GM19463 (cell line): ENCODE measurements around the gene ROR2.
A peak's percentile ranks its signal among the peaks of the same experiment; 100 is the strongest.

Experiments used
- ATAC-seq: cut with Tn5 transposase; IDR thresholded peaks from one replicate; pipeline ENCODE4 v1.9.1; 2021; ENCODE audit warnings: mild to moderate bottlenecking, moderate library complexity; ENCODE audit not compliant: unreplicated experiment

ROR2 gene

DNA sequence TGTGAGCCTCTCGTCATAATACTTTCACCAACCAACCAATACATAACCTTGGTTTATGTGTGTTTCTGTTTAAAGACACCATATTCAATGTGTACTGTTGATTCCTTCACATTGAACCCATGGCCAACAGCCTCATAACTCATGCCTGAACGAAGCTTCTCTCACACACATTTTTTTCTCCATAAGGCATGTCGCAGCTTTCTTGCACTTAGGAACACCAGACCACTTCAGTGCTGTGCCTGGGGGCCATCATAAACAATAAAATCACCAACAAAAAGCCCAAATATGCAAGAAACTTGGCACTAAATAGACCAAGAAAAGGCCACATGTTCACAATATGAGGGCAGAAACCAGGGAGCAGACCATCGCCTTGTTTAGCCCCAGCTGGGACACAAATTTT lies 192.2 kb downstream of the ROR2 start:
- ATAC-seq, result no peak

DNA sequence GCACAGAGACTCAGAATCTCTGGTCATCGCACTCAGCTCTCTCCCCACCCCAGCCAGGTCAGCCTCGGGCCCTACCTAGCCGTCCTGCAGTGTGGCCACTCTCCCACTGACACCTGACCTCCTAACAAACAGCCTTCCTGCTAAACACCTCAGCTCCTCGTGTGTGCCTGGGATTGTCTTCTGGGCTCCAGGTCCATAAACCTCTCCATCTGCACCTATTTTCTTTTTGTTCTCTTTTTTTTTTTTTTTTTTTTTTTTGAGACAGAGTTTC lies 193.6 kb downstream of the ROR2 start:
- no peak for ATAC-seq

DNA sequence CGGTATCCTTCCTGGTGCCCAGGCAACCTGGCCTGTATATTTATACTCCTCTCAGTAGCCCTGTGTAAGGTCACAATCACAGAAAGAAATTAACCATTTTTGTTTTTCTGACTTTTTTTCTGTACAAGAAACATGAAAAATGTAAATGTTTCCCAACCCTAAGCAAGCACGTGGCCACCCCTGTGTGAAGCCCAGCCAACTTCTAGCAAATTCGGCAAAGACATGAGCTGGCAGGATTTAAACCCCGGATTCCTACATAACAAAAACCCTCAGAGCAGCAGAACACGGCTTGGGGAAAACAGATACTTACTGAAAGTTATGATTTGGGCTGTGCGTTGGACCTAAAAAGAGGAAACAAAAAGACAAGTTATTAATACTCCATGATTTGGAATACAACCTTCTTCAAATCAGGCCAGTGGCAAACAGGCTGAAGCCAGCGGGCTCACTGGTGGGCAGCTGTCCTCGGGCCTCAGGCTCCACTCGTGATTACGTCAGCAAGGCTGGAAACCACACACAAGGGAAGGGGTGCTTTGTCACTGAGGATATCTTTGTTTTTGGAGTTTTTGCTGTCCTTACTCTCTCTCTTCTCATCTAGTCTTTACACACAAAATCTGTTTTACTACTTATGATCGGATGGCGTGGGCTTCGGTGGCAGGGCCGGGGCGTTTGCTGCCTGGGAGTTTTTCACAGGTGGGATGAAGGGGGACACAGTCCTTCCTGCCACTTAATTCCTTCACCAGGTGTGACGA lies 194.1 kb downstream of the ROR2 start:
- no peak for ATAC-seq

DNA sequence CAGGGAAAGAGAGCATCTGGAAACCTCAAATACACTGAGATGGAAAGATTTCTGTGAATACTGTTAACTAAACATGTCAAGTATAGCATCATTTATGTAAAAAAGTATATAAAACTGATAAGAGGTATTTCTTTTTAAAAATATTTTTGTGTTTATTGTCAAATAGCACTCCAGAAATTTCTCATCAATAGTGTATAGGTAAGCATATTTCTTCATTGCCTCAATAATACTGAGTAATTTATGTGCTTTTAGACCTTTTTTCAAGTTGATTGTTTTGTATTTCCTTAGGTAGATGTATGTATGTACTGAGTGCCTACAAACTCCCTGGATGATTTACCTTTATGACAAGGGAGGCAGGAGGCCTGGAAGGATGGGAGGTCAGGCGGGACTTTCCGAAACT lies 196.3 kb downstream of the ROR2 start:
- ATAC-seq, result no peak

DNA sequence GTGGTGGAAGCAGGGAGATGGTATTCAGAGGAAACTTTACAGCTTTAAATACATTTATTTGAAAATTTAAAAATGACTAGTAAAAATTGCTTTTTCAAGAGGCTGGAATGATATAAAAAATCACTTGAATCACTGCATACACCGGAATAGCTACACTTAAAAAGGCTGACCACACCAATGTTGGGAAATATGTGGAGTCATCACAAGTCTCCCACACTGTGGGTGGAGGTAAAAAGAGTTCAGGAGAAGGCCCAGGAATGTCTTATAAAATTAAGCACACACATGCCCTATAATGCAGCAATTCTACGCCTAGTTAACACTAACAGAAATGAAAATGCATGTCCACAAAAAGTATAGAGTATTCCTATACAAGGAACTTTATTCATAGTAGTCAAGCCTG lies 198.1 kb downstream of the ROR2 start:
- no peak for ATAC-seq

DNA sequence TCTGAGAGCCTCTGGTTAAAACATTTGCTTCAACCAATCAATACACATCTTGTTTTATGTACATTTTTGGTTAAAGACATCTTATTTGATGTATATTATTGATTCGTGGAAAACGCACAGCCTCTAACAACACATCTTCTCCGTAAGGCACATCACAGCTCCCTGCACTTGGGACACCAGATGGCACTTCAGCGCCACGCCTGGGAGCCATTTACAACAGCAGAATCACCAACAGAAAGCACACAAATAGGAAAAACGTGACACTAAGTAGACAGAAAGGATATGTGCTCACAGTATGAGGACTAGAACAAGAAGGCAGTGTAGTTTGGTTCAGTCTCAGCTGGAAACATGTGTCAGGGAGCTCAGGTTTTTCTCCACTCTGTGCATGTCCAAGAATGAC lies 199.7 kb downstream of the ROR2 start:
- no peak for ATAC-seq

DNA sequence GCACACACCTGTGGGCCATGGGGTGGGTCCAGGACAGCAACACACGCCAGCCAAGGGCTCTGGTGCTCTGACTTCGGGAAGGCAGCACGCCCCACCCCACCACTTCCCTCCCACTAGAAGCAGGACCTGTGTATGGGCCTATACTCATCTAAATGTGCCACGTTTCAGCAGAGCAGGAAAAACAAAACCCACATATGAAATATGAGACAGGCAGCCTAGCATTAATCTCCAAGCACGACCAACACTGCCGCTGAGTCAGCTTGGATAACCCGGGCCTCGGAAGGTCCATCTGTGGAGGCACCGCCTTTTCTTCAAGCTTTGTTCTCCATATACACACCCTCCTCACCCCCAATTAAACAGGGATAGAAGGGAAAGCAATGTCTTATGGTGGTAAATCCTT lies 203.1 kb downstream of the ROR2 start:
- no peak for ATAC-seq

DNA sequence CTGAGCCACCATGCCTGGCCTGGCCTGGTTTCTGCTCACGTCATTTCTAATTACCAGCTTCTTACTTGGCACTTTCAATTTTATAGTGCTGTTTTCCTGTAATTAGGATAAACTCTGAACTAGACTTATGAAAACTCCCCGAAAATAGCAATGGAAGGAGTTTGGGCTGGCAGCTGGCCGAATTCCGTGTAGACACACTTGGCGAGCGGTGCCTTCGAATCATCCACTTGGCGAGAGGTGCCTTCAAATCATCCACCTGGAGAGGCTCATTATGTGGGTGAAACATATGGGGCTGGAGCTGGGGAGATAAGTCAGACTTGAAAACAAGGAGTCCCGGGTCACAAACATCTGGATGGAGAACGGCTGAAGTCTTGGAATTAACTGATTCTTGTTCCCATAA lies 203.7 kb downstream of the ROR2 start:
- ATAC-seq, result no peak

DNA sequence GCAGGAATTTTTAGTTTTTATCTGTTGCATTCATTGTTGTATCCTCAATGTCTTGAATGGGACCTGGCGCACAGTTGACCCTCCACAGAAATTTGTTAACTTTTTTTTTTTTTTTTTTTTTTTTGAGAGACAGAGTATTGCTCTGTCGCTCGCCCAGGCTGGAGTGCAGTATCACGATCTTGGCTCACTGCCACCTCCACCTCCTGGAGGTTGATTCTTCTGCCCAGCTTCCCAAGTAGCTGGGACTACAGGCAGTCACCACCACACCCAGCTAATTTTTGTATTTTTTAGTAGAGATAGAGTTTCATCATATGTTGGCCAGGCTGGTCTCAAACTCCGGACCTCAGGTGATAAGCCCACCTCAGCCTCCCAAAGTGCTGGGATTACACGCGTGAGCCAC lies 205.9 kb downstream of the ROR2 start:
- no peak for ATAC-seq

DNA sequence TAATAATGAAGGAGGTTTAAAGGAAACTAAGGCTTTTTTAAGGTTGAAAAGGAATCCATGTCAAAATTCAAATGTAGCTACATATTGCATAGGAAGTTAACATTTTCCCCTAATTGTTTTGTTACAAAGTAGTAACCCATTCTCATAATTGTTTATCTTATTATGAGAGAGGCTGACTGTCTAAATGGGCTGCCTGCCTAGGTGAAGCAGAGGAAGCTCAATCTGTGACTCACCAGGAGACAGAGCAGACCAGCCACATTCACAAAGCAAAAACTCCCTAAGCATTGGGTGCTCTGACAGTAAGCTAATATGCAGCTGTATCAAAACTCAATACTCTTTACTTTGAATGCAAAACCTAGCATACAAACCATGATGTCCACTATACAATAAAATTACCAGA lies 208.5 kb downstream of the ROR2 start:
- ATAC-seq, result no peak

DNA sequence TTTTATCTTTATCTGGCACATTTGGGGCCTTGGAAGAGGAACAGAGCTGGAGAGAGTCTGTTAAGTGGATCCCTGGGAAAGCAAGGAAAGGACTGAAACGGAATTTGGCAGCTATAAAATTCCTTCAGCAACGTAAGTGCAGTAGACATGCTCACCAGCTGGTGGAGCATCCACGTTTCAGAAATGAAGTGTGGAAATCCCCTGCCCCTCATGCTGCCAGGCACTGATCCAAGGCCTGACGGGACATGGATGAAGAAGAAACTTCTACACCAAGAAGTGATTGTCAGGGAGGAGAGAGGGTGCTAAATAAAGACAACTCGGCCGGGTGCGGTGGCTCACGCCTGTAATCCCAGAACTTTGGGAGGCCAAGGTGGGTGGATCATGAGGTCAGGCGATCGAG lies 209.3 kb downstream of the ROR2 start:
- no peak for ATAC-seq

DNA sequence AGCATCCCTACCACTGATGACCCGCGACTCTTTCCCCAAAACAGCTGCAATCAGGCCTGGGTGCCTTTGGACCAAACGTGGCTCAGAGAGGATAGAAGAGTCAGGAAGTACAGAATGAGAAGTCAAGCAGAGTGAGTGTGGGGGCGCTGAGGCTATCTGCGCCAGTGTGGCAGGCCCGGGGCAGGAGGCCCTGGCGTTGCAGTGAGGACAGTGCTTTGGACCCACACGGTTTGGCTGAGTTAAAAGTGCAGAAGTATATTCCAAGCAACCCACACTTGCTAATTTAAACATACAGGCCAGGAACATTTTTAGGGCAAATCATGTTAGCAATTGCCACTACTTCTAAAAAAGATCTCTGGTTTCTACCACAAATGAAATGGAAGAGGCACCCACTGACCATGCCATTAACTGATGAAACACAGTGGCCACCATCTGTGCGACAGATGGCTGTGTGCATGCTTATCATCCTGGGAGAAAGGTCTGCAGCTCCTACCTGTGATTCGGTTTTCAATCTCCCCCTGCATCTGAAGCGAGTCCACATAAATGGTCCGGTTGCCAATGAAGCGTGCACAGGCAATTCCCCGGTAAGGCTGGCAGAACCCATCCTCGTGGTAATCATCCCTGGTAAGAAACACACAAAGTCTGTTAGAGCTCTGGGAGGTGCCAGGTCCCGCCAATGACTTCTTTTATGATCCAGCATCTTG lies 213.0 kb downstream of the ROR2 start:
- no peak for ATAC-seq

DNA sequence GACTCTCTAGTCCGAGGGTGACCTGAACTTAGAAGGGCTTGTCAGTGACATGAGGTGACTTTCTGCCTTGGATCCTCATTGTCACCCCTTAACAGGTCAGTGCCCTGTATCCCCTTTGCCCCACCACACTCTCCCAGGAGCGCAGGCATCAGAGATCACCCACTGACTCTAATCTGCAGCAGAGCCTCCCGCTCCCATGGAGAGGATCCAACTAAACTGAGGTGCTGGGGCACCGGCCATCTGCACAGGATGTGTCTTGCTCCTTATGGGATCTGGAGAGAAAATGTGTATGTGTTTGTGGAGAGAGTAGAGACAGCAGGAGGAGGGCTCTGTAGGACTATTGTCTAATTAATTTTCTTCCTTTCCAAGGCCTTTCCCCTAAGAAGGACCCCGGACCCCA lies 213.7 kb downstream of the ROR2 start:
- ATAC-seq, result no peak

DNA sequence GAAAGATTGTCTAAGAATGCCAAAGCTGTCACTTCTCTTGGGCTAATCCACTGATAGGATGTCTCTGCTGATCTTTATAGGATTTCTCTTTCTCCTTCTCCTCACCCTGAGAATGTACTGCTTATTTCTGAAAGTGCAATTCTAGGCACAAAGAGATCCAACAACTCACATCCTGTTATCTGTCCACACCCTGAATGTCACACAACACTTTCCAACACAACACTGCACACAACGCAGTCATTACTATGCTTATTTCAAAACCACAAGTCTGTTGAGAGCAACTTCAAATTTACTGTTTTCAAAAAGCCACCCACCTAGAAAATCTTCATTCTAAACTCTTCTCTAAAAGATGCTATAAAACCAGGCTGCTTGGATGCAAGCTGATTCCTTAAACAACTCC lies 215.0 kb downstream of the ROR2 start:
- ATAC-seq, result no peak

DNA sequence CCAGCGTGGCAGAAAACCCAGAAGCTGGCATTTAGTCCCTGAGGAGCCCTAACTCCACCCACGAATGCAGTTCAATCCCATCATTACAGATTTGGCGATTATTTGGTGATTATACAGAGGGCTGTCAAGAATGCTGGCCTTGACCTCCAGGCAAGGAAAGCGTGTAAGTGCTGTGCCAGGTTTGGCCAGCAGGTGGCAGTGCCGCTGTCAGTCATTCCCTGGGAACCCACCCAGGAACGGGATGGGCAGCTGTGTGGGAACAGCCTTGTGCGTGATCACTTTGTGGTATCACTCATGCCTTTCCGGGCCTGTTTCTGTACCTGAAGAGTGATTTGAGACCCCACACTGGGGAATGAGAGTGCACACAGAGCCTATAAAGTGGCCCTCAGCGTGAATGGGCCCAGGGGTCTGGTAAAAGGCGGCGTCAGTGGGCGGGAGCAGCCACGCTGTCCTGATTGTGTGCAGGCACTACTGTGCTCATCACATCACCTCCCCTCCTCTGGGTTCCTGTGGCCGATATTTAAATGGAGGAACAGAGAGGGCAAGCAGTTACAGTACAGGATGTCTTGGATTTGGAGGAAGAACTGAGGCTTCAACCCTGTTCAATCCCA lies 215.6 kb downstream of the ROR2 start:
- ATAC-seq, result no peak

DNA sequence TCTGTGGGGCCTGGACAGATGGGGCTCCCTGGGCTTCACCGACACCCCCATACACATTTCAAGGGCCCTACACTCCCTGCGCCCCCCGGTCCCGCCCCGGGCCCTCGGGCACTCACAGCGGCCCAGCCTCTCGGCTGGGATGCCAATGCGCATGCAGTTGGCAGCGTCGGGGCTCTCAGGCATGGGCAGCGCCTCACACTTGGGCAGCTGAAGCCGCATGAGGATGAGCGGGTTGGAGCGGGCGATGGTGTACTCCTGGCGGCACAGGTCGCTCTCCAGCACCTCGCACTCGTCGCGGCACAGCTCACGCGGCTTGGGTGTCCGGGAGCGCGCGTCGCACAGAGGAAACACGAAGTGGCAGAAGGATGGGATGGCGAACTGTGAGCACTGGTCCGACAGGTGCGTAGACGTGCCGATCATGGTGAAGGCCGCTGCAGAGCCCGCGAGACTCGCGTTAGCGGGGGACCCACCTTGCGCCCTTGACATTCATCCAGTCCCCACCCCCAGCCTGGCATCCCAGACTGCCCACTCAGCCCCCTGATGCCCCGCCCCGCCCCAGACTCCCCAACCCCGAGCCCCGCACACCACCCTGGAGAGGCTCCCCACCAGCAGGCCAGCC lies 216.9 kb downstream of the ROR2 start:
- ATAC-seq, result no peak

DNA sequence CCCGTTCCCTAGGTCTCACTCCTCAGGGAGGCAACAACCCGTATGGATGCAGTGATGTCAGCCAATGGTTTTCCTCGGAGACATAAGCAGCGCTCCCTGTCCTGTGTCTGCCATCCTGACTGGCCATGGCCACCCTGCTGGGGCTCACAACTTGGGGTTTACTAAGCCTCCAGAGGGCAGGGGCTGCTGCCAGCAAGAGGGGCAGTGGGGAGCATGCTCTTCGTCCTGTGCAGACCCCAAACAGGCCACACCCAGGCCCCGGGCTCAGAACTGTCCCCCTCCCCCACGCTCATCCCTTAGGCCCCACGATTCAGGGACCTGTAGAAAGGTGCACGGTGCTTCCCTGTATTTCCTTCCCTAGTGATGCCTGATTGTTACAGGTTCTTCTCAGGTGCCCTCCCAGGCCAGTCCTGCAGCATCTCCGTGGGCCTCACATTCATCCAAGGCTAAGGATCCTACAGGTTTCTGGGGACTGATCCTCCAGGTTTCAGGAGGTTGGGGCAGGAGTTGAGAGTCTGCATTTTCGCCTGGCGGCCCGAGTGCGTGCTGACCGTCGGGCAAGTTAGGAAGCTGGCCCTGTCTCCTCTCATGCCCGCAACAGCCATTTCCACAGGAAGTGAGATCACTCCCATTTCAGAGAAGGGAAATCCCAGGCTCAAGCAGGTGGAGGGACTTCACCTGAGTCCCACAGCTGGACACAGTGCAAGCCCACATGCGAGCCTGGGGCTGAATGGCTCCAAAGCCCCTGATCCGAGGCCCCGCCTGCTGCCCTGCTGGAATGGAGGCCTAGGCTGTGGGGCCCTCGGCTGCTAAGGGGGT lies 217.6 kb downstream of the ROR2 start:
- no peak for ATAC-seq

DNA sequence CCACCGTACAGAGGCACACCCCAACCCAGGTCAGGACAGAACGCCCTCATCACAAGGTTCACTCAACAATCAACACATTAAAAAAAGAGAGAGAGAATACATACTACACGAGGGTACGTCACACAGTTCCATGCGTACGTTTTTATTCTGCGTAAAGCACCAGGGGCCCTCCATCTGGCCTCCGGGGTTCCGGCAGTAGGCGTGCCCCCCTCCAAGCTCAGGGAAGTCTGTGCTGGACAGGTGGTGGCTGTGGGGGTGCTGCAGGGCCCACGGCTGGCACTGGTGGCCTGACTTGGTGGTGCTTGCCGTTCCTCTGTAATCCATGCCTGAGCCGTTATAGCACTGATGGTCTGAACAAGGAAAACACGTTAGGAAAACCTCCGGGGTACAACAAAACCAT lies 219.2 kb downstream of the ROR2 start:
- ATAC-seq, result no peak

DNA sequence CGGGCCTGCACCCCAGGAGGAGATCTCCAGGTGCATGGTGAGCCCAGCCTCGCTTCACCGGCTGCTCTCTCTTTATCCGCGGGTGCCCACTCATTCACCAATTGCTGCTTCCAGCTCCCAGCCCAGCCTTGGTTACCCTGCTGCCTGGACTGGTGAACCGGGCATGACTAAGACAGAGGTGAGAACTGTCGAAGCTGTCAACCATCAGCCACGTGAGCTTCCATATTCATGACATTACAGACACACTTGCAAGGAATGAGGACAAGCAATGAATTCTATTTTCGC lies 220.5 kb downstream of the ROR2 start:
- no peak for ATAC-seq

DNA sequence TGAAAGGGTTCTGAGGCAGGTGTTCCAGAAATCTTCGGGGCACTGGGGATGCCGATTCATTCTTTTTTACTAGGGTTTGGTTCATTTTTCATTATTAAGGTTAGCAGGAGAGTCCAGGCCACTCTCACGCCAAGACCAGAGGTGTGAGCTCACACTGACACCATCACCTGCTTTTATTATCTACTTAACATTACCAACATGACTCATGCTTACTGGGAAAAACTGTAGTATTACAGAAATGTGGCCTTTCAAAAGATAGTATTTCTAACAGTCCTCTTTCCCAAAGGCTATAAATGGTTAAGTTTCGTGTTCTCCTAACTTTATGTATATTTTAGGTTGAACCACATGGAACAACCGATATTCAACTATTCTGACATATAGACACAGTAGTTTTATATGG lies 222.1 kb downstream of the ROR2 start:
- no peak for ATAC-seq

DNA sequence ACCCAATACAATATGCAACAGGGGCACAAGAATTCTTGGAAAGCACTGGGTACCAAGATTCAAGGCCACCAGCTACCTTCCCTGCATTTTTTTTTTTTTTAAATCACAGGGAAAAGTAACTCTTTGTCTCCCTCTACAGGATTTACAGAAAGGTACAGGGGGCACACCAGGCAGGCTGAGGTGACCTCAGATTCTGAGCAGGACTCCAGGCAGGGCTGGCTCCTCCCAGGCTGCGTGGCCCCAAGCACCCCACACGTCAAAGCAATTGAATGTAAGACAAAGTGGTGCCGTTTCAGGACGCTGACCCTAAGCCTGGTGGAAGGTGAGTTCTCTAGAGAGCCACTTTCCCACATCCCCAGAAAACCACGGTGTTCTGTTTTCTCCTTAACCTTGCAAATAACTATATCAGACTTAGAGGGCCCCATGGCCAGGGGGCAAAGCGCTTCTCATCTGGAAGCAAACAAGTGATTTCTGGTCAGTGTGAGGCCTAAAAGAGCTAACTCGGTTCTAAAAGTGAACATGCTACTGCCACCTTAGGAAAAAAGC lies 222.6 kb downstream of the ROR2 start:
- peak; percentile 81 for ATAC-seq
